Stimulated activated CD4-positive, alpha-beta T cell treated with anti-CD3 and anti-CD28 coated beads, Interleukin-2, amount 100 ng/mL, for 24 hours (primary cell): ENCODE results near the gene SP110.

ENCODE experiments used
- DNase-seq, 2 donors: peaks; one replicate each; pipeline ENCODE4 v3.0.0-alpha.2; 2020

The SP110 gene

GRCh38 chr2:230164139-230164538, 55.6 kb downstream of the SP110 start:
- no peak for DNase-seq

GRCh38 chr2:230162981-230163380, 56.8 kb downstream of the SP110 start:
- no peak for DNase-seq

- no peak for DNase-seq
Observed at GRCh38 chr2:230161184-230161583, 58.6 kb downstream of the SP110 start.

GRCh38 chr2:230160112-230160660, 59.6 kb downstream of the SP110 start:
- DNase-seq = peak; percentile 57 to 65

GRCh38 chr2:230158468-230158867, 61.3 kb downstream of the SP110 start:
- DNase-seq = no peak

- no peak for DNase-seq
Observed at GRCh38 chr2:230156782-230157699, 62.7 kb downstream of the SP110 start.

GRCh38 chr2:230155359-230155758, 64.4 kb downstream of the SP110 start:
- DNase-seq = peak in 1 of 2 donors; percentile 39

GRCh38 chr2:230153390-230153976, 66.3 kb downstream of the SP110 start:
- DNase-seq = no peak

- DNase-seq = no peak
Observed at GRCh38 chr2:230152334-230152733, 67.5 kb downstream of the SP110 start.

- DNase-seq = no peak
Observed at GRCh38 chr2:230144355-230144754, 75.4 kb downstream of the SP110 start.

- no peak for DNase-seq
Observed at GRCh38 chr2:230140667-230141066, 79.1 kb downstream of the SP110 start.

- DNase-seq = no peak
Observed at GRCh38 chr2:230137902-230138539, 81.8 kb downstream of the SP110 start.

GRCh38 chr2:230135130-230135525, 84.7 kb downstream of the SP110 start:
- no peak for DNase-seq

GRCh38 chr2:230134496-230135129, 85.2 kb downstream of the SP110 start:
- DNase-seq = no peak

- no peak for DNase-seq
Observed at GRCh38 chr2:230131366-230131765, 88.4 kb downstream of the SP110 start.

- DNase-seq = no peak
Observed at GRCh38 chr2:230130668-230131364, 89.0 kb downstream of the SP110 start.

- DNase-seq = no peak
Observed at GRCh38 chr2:230129343-230129742, 90.4 kb downstream of the SP110 start.

- DNase-seq = no peak
Observed at GRCh38 chr2:230128623-230129342, 91.0 kb downstream of the SP110 start.

- no peak for DNase-seq
Observed at GRCh38 chr2:230127195-230127594, 92.6 kb downstream of the SP110 start.

- DNase-seq = peak in 1 of 2 donors; percentile 3
Observed at GRCh38 chr2:230124757-230125431, 94.9 kb downstream of the SP110 start.

GRCh38 chr2:230124235-230124634, 95.5 kb downstream of the SP110 start:
- no peak for DNase-seq
